PFSK-1 (cell line): ENCODE measurements around the gene GNG12.

Experiments used
- FOXP2 ChIP-seq: optimal IDR thresholded peaks from 2 replicates; pipeline ENCODE3; 2011; ENCODE audit warnings: borderline replicate concordance, control low read depth, inconsistent platforms; ENCODE audit not compliant: insufficient read depth; ENCODE audit errors: extremely low read length, extremely low read depth
- POLR2AphosphoS5 ChIP-seq: IDR thresholded peaks from 2 replicates; pipeline ENCODE4 v1.6.1; 2012; ENCODE audit warnings: low read depth, mild to moderate bottlenecking, control low read depth, low read length, moderate library complexity
- SIN3A ChIP-seq: IDR thresholded peaks from 2 replicates; pipeline ENCODE4 v1.6.1; 2012; ENCODE audit warnings: mild to moderate bottlenecking, low read length, moderate library complexity, borderline replicate concordance; ENCODE audit not compliant: insufficient read depth
- TAF1 ChIP-seq: IDR thresholded peaks from 2 replicates; pipeline ENCODE4 v1.6.1; 2012; ENCODE audit warnings: low read length, control low read depth, borderline replicate concordance; ENCODE audit not compliant: insufficient read depth
- TF ChIP-seq, protein P1 (sequence below), 2 experiments: IDR thresholded peaks; 2 replicates each; pipeline versions ENCODE4 v1.6.1 to v1.8.0; 2011 to 2012; ENCODE audit warnings: low read depth in 2 of 2, low read length in 2 of 2, control low read depth in 1 of 2, inconsistent platforms in 1 of 2, mild to moderate bottlenecking in 1 of 2, moderate library complexity in 1 of 2; ENCODE audit not compliant: insufficient read depth in 1 of 2

The GNG12 gene

DNA sequence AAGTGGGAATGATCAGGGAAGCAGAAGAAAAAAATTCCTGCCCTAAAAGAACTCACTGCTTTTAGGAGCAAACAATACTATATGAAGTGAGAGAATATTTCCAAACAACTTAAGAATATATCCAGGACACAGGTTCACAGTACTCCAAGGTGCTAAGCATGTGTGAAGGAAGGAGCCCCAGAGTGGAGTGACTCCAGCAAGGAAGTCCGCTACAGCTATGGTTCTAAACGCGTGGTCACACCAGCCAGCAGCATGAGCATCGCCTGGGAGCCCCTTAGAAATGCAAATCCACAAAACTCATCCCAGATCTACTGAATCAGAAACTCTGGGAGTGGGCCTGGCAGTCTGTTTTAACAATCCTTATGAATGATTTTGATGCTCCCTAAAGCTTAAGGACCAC, 112.2 kb downstream of the GNG12 start:
- TF ChIP-seq, protein P1, sequence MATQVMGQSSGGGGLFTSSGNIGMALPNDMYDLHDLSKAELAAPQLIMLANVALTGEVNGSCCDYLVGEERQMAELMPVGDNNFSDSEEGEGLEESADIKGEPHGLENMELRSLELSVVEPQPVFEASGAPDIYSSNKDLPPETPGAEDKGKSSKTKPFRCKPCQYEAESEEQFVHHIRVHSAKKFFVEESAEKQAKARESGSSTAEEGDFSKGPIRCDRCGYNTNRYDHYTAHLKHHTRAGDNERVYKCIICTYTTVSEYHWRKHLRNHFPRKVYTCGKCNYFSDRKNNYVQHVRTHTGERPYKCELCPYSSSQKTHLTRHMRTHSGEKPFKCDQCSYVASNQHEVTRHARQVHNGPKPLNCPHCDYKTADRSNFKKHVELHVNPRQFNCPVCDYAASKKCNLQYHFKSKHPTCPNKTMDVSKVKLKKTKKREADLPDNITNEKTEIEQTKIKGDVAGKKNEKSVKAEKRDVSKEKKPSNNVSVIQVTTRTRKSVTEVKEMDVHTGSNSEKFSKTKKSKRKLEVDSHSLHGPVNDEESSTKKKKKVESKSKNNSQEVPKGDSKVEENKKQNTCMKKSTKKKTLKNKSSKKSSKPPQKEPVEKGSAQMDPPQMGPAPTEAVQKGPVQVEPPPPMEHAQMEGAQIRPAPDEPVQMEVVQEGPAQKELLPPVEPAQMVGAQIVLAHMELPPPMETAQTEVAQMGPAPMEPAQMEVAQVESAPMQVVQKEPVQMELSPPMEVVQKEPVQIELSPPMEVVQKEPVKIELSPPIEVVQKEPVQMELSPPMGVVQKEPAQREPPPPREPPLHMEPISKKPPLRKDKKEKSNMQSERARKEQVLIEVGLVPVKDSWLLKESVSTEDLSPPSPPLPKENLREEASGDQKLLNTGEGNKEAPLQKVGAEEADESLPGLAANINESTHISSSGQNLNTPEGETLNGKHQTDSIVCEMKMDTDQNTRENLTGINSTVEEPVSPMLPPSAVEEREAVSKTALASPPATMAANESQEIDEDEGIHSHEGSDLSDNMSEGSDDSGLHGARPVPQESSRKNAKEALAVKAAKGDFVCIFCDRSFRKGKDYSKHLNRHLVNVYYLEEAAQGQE (IDR thresholded peaks at IDR 0.05; ENCODE audit: insufficient read depth in 1 of 2, low read depth in 2 of 2, low read length in 2 of 2), result no peak
- TF ChIP-seq FOXP2 (no peak), TAF1 (no peak), SIN3A (no peak), POLR2AphosphoS5 (no peak)

DNA sequence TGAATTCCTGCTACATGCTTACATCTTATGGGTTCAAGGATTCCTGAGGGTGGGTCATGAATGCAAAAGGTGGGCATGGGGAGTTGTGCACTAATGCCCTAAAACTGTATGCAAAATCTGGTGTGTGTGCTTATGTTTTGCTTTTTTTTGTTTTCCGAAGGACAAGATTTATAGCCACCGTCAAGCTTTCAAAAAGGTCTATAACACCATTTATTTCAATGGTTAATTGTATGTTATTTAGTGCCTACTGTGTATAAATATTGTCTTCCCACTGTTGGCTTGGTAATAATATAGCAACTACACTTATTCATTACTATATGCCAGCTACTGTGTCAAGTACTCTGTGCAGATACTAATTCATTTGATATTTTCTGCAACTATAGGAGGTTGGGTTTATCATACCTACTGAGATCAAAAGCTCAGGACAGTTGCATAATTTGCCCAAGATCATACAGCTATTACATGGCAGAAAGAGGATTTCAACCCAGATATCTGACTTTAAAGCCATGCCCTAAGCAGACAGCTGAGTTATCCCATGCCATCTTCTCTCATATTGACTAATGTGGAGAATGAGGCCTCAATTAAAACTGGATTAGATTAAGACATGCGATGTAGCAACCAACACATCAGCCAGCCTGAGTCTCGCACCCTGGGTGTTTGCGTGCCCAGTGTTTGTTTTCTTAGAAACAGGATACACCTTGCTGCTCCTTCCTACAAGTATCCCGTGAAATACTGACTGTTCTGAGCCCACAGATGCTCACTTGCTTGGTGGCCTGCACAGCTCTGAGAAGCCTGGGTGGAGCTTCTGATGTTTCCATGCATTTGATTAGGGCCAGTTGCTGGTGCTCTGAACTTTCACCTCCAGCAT, 113.7 kb downstream of the GNG12 start:
- no peak for TF ChIP-seq SIN3A
- TF ChIP-seq, protein P1 (IDR thresholded peaks at IDR 0.05; ENCODE audit: insufficient read depth in 1 of 2, low read depth in 2 of 2, low read length in 2 of 2), result no peak
- TF ChIP-seq POLR2AphosphoS5, result no peak
- TF ChIP-seq FOXP2, result no peak
- no peak for TF ChIP-seq TAF1

DNA sequence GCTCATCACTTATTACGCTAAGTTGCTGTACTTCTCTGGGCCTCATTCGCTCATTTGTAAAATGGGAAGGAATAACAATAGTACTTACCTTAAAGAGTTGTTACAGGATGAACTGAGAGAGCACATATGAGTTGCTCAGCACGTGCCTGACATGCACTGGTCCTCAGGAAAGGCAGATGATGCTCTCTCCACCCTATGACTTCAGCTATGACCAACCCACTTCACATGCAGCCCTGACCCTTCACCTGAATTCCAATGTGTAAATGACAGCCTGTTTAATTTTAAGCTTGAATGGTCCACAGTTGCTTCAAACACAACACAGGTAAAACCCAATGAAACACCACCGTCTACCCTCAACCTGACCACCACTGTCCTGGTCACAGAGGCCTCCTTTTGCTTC, 115.4 kb downstream of the GNG12 start:
- TF ChIP-seq, protein P1 (IDR thresholded peaks at IDR 0.05; ENCODE audit: insufficient read depth in 1 of 2, low read depth in 2 of 2, low read length in 2 of 2), result no peak
- TF ChIP-seq SIN3A (no peak), POLR2AphosphoS5 (no peak), FOXP2 (no peak), TAF1 (no peak)

- TF ChIP-seq TAF1 (no peak), FOXP2 (no peak), POLR2AphosphoS5 (no peak), SIN3A (no peak)
- TF ChIP-seq, protein P1 (IDR thresholded peaks at IDR 0.05; ENCODE audit: insufficient read depth in 1 of 2, low read depth in 2 of 2, low read length in 2 of 2), result no peak
These were observed 116.5 kb downstream of the GNG12 start for GRCh38 chr1:67716800-67717199.

- TF ChIP-seq TAF1 (no peak), POLR2AphosphoS5 (no peak)
These were observed 117.4 kb downstream of the GNG12 start for GRCh38 chr1:67715819-67716218.
